Ishikawa (cell line): ENCODE results near the gene CRIP3.

Source experiments
- RAD21 ChIP-seq: IDR thresholded peaks from 2 replicates; pipeline ENCODE4 v1.6.1; 2012; ENCODE audit warnings: low read depth
- TF ChIP-seq, protein P1 (sequence below): IDR thresholded peaks from 2 replicates; pipeline ENCODE4 v1.6.1; 2012

DNA sequence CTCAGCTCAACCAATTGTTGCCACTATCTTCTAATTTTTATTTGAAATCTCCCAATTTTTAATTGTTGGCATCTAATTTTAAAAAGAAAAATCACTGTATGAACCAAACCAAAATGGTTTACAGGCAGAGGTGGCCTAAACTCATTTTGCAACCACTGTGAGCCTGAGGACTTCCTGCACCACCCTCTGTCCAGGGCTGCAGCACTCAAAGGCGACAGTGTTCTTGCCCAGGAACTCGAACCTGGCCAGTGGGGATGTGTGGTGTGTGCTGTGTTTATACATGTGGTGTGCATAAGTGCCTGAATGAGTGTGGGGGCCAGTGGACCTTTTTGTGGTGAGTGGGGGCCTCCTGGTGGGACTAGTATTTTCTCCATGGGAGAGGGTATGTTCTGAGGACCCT is 34.9 kb downstream of the CRIP3 start:
- TF ChIP-seq, protein P1, sequence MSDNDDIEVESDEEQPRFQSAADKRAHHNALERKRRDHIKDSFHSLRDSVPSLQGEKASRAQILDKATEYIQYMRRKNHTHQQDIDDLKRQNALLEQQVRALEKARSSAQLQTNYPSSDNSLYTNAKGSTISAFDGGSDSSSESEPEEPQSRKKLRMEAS = no peak
- TF ChIP-seq RAD21 = no peak
